ENCODE data around the gene RNF213.
"Not testable (repeated sequence)": the region's sequence is repeated elsewhere in the genome, so short reads cannot be mapped to it uniquely, and the experiment has no call there.

RNF213 gene

GRCh38 chr17:80242505-80242904 lies 18.1 kb upstream of the RNF213 start:
- Histone ChIP-seq H3K4me2 (ENCODE audit: low read length) (no peak overlapping the region), H3K4me1 (ENCODE audit: control insufficient read depth in 1 of 2, insufficient read depth in 2 of 2, low read length in 2 of 2) (peaks cover 4% of the 10 kb centered on the region in 2 experiments), H3K23ac (ENCODE audit: low read length) (no peak overlapping the region), H3K9ac (ENCODE audit: low read length) (no peak overlapping the region), H2BK120ac (ENCODE audit: insufficient read depth, low read length, poor library complexity) (no peak overlapping the region), H3K4me3 (ENCODE audit: low read depth, low read length) (no peak overlapping the region), H3K9me3 (ENCODE audit: insufficient read depth, low read depth, low read length) (peaks cover 3% of the 10 kb centered on the region), H2AK5ac (ENCODE audit: low read length) (no peak overlapping the region), H2AFZ (ENCODE audit: insufficient read depth, low read length, poor library complexity) (no peak overlapping the region), H4K12ac (ENCODE audit: low read depth, low read length) (no peak overlapping the region), H3K27me3 (ENCODE audit: insufficient read depth, low read length) (no peaks in the 10 kb centered on the region), H2BK5ac (ENCODE audit: low read depth, low read length, poor library complexity) (no peak overlapping the region), H4K91ac (ENCODE audit: low read depth, low read length) (no peak overlapping the region), H4K8ac (ENCODE audit: low read depth, low read length) (no peak overlapping the region), H3K4ac (ENCODE audit: low read depth, low read length) (no peak overlapping the region), H3K14ac (ENCODE audit: low read length) (no peak overlapping the region), H3K18ac (ENCODE audit: low read length) (no peak overlapping the region), H3K36me3 (ENCODE audit: control insufficient read depth in 1 of 2, insufficient read depth in 2 of 2, low read length in 2 of 2) (peaks cover 45 to 47% of the 10 kb centered on the region in 2 experiments), H3K79me1 (ENCODE audit: low read length) (peaks cover 7% of the 10 kb centered on the region), H2BK12ac (ENCODE audit: low read length) (no peak overlapping the region), H3K79me2 (ENCODE audit: control insufficient read depth, insufficient read depth, low read length, poor library complexity) (no peaks in the 10 kb centered on the region), H3K27ac (ENCODE audit: low read depth, low read length) (no peak overlapping the region)
- no CpG with 5 or more reads among the region's 14 CpGs for WGBS (ENCODE audit: extremely low coverage, insufficient coverage, insufficient read length)
- no peak for DNase-seq

DNA sequence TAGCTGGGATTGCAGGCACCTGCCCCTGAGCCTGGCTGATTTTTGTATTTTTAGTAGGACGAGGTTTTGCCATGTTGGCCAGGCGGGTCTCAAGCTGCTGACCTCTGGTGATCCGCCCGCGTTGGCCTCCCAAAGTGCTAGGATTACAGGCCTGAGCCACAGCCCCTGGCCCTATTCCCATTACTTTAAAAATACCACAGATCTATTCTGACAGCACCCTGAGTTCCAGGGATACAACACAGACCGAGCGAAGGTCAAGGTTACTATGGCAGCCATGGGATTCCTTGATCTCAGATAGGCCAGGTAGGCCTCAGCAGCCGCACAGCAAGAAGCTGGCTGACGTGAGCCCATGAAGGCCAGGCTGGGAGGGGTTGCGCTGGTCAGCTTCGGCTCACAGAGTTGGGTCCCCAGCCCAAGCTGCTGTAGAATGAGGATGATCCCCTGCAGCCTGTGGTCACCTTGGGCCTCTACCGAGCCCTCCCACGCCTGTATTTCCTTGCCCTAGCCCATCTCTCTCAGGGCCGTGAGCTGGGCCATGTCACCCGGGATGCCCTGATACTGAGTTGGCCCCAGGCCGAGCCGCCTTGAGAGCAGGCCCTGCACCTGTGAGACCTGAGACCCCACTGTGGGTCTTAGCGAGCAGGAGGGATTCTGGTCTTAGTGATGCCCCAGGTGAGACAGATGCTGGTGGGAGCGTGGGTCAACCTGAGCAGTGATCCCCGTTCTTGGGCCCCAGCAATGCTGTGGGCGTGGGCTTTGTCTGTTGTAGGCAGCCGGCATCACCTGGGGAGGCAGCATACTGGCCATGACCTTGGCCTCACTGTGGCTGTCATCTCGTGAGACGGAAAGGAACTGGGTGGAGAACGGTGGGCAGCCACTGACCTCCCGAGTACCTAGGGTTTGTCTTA lies 16.9 kb upstream of the RNF213 start:
- Histone ChIP-seq H3K9me3 (ENCODE audit: insufficient read depth, low read depth, low read length) (peaks cover 3% of the 10 kb centered on the region), H3K27ac (ENCODE audit: low read depth, low read length) (no peak overlapping the region), H4K12ac (ENCODE audit: low read depth, low read length) (no peak overlapping the region), H3K4me1 (ENCODE audit: control insufficient read depth in 1 of 2, insufficient read depth in 2 of 2, low read length in 2 of 2) (peaks cover 4% of the 10 kb centered on the region in 2 experiments), H3K14ac (ENCODE audit: low read length) (no peak overlapping the region), H2BK5ac (ENCODE audit: low read depth, low read length, poor library complexity) (no peak overlapping the region), H3K4me3 (ENCODE audit: low read depth, low read length) (no peak overlapping the region), H3K79me1 (ENCODE audit: low read length) (peaks cover 7% of the 10 kb centered on the region), H3K18ac (ENCODE audit: low read length) (no peak overlapping the region), H2BK12ac (ENCODE audit: low read length) (peak overlapping the region; percentile 5), H4K91ac (ENCODE audit: low read depth, low read length) (no peak overlapping the region), H2AFZ (ENCODE audit: insufficient read depth, low read length, poor library complexity) (no peak overlapping the region), H3K4me2 (ENCODE audit: low read length) (no peak overlapping the region), H3K27me3 (ENCODE audit: insufficient read depth, low read length) (no peaks in the 10 kb centered on the region), H3K36me3 (ENCODE audit: control insufficient read depth in 1 of 2, insufficient read depth in 2 of 2, low read length in 2 of 2) (peaks cover 50% of the 10 kb centered on the region in 2 experiments), H3K4ac (ENCODE audit: low read depth, low read length) (no peak overlapping the region), H2BK120ac (ENCODE audit: insufficient read depth, low read length, poor library complexity) (no peak overlapping the region), H3K23ac (ENCODE audit: low read length) (no peak overlapping the region), H4K8ac (ENCODE audit: low read depth, low read length) (no peak overlapping the region), H3K79me2 (ENCODE audit: control insufficient read depth, insufficient read depth, low read length, poor library complexity) (no peaks in the 10 kb centered on the region), H2AK5ac (ENCODE audit: low read length) (peak overlapping the region; percentile 7), H3K9ac (ENCODE audit: low read length) (no peak overlapping the region)
- WGBS (ENCODE audit: extremely low coverage, insufficient coverage, insufficient read length), result no CpG with 5 or more reads among the region's 26 CpGs
- no peak for DNase-seq

- not testable (repeated sequence) for H4K91ac ChIP-seq (ENCODE audit: low read depth, low read length); H3K4me1 ChIP-seq (ENCODE audit: control insufficient read depth in 1 of 2, insufficient read depth in 2 of 2, low read length in 2 of 2); H2BK12ac ChIP-seq (ENCODE audit: low read length); H3K23ac ChIP-seq (ENCODE audit: low read length); H2BK120ac ChIP-seq (ENCODE audit: insufficient read depth, low read length, poor library complexity); H3K79me2 ChIP-seq (ENCODE audit: control insufficient read depth, insufficient read depth, low read length, poor library complexity); H2BK5ac ChIP-seq (ENCODE audit: low read depth, low read length, poor library complexity); H3K79me1 ChIP-seq (ENCODE audit: low read length); H3K14ac ChIP-seq (ENCODE audit: low read length); H3K9me3 ChIP-seq (ENCODE audit: insufficient read depth, low read depth, low read length); H3K9ac ChIP-seq (ENCODE audit: low read length); H3K4me2 ChIP-seq (ENCODE audit: low read length); H4K12ac ChIP-seq (ENCODE audit: low read depth, low read length); H2AK5ac ChIP-seq (ENCODE audit: low read length); H3K4me3 ChIP-seq (ENCODE audit: low read depth, low read length); H3K27ac ChIP-seq (ENCODE audit: low read depth, low read length); H2AFZ ChIP-seq (ENCODE audit: insufficient read depth, low read length, poor library complexity); H4K8ac ChIP-seq (ENCODE audit: low read depth, low read length); H3K4ac ChIP-seq (ENCODE audit: low read depth, low read length); H3K18ac ChIP-seq (ENCODE audit: low read length); H3K27me3 ChIP-seq (ENCODE audit: insufficient read depth, low read length)
- H3K36me3 ChIP-seq (ENCODE audit: control insufficient read depth in 1 of 2, insufficient read depth in 2 of 2, low read length in 2 of 2), result peaks cover 56 to 57% of the 10 kb centered on the region in 2 experiments
- WGBS (ENCODE audit: extremely low coverage, insufficient coverage, insufficient read length), result no CpG with 5 or more reads among the region's 6 CpGs
- DNase-seq, result peak in 1 of 2 donors; percentile 6
Observed at GRCh38 chr17:80244448-80244847, 16.2 kb upstream of the RNF213 start.

- Histone ChIP-seq H4K8ac (ENCODE audit: low read depth, low read length) (peak overlapping the region; percentile 1), H3K27me3 (ENCODE audit: insufficient read depth, low read length) (no peaks in the 10 kb centered on the region), H3K27ac (ENCODE audit: low read depth, low read length) (peak overlapping the region; percentile 24), H3K18ac (ENCODE audit: low read length) (peak overlapping the region; percentile 5), H3K4me1 (ENCODE audit: control insufficient read depth in 1 of 2, insufficient read depth in 2 of 2, low read length in 2 of 2) (peaks cover 4% of the 10 kb centered on the region in 2 experiments), H2AFZ (ENCODE audit: insufficient read depth, low read length, poor library complexity) (no peak overlapping the region), H4K91ac (ENCODE audit: low read depth, low read length) (peak overlapping the region; percentile 67), H3K79me2 (ENCODE audit: control insufficient read depth, insufficient read depth, low read length, poor library complexity) (no peaks in the 10 kb centered on the region), H3K9ac (ENCODE audit: low read length) (no peak overlapping the region), H3K36me3 (ENCODE audit: control insufficient read depth in 1 of 2, insufficient read depth in 2 of 2, low read length in 2 of 2) (peaks cover 56% of the 10 kb centered on the region in 2 experiments), H3K4me2 (ENCODE audit: low read length) (no peak overlapping the region), H4K12ac (ENCODE audit: low read depth, low read length) (no peak overlapping the region), H3K14ac (ENCODE audit: low read length) (peak overlapping the region; percentile 0), H2AK5ac (ENCODE audit: low read length) (peak overlapping the region; percentile 11), H3K23ac (ENCODE audit: low read length) (no peak overlapping the region), H2BK5ac (ENCODE audit: low read depth, low read length, poor library complexity) (peak overlapping the region; percentile 42), H3K9me3 (ENCODE audit: insufficient read depth, low read depth, low read length) (peaks cover 3% of the 10 kb centered on the region), H2BK120ac (ENCODE audit: insufficient read depth, low read length, poor library complexity) (peak overlapping the region; percentile 48), H3K79me1 (ENCODE audit: low read length) (peaks cover 7% of the 10 kb centered on the region), H3K4me3 (ENCODE audit: low read depth, low read length) (no peak overlapping the region), H2BK12ac (ENCODE audit: low read length) (no peak overlapping the region), H3K4ac (ENCODE audit: low read depth, low read length) (no peak overlapping the region)
- DNase-seq, result peak in 1 of 2 donors; percentile 13
- no CpG with 5 or more reads among the region's 22 CpGs for WGBS (ENCODE audit: extremely low coverage, insufficient coverage, insufficient read length)
Observed at GRCh38 chr17:80244871-80245509, 15.7 kb upstream of the RNF213 start.
